Ectodermal cell (in vitro differentiated cells): ENCODE measurements around the gene FADS2.
A peak's percentile ranks its signal among the peaks of the same experiment; 100 is the strongest.

Experiments
- H3K27ac ChIP-seq: 2 replicates; pipeline ENCODE4 v1.7.0; 2013; ENCODE audit warnings: mild to moderate bottlenecking, low read depth, low read length; ENCODE audit not compliant: insufficient read depth, poor library complexity, severe bottlenecking
- H3K27me3 ChIP-seq: 2 replicates; pipeline ENCODE4 v1.7.0; 2013; ENCODE audit warnings: mild to moderate bottlenecking, low read length; ENCODE audit not compliant: insufficient read depth, control insufficient read depth, poor library complexity, severe bottlenecking
- H3K36me3 ChIP-seq: one replicate; pipeline ENCODE4 v1.7.0; 2013; ENCODE audit warnings: low read length; ENCODE audit not compliant: control insufficient read depth, insufficient read depth
- H3K4me1 ChIP-seq: one replicate; pipeline ENCODE4 v1.7.0; 2013; ENCODE audit warnings: low read length; ENCODE audit not compliant: control insufficient read depth, insufficient read depth
- H3K4me3 ChIP-seq: 2 replicates; pipeline ENCODE4 v1.7.0; 2013; ENCODE audit warnings: low read depth, low read length, control low read depth; ENCODE audit not compliant: insufficient read depth
- H3K9me3 ChIP-seq: 2 replicates; pipeline ENCODE4 v1.7.0; 2013; ENCODE audit warnings: mild to moderate bottlenecking, low read length, moderate library complexity; ENCODE audit not compliant: control insufficient read depth
- WGBS, 2 experiments: methylation state at CpG; one replicate each; pipeline ENCODE4 v1.1.7; 2013; ENCODE audit warnings: missing lambda C conversion rate in 2 of 2; 5-methylcytosine and 5-hydroxymethylcytosine counted together

FADS2 gene

DNA sequence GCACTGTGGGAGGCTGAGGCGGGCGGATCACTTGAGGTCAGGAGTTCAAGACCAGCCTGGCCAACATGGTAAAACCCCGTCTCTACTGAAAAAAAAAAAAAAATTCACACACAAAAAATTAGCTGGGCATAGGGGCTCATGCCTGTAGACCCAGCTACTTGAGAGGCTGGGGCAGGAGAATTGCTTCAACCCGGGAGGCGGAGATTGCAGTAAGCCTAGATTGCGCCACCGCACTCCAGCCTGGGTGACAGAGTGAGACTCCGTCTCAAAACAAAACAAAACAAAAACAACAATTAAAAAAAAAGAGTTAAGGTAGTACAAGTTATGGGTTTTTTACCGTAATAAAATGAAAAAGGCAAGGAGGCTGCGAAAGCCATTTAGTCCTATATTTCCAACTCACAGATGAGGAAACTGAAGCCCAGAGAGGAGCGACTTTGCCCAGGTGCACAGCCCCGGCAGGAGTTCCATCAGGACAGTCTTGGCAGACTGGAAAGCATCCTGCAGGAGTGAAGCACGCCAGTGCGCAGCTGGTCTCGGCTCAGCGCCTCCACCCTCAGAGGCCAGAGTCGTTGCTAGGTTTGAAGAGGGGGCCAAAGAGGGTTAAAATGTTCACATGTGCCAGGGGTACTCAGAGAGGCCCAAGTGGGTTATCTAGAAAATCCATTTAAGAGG, 67.1 kb downstream of the FADS2 start:
- Histone ChIP-seq H3K36me3 (no peaks in the 10 kb centered on the region), H3K27ac (no peak overlapping the region), H3K9me3 (no peaks in the 10 kb centered on the region), H3K4me1 (peaks cover 17% of the 10 kb centered on the region), H3K4me3 (no peak overlapping the region), H3K27me3 (peaks cover 26% of the 10 kb centered on the region)
- WGBS, 2 experiments, result 92 to 93% methylated on average over 16 of the region's 17 CpGs

DNA sequence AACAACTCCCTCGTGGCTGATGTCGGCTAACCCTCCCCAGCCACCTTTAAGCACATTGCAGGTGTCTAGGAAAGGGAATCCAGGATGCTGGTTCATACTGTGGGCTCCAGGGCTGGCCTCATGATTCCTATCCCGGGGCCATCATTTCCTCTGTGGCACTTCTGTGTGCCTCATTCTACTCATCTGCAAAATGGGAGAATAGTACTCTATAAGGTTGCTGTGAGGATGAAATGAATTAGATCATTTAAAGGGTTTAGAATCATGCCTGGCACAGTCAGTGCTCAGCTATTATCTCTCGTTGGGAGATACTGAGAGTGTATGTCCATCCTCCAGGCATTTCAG, 67.6 kb downstream of the FADS2 start:
- H3K9me3 ChIP-seq, result no peaks in the 10 kb centered on the region
- H3K4me1 ChIP-seq, result peaks cover 12% of the 10 kb centered on the region
- H3K36me3 ChIP-seq, result no peaks in the 10 kb centered on the region
- WGBS, 2 experiments, result 91 to 94% methylated on average over 4 of the region's 4 CpGs
- peaks cover 21% of the 10 kb centered on the region for H3K27me3 ChIP-seq
- H3K4me3 ChIP-seq, result no peak overlapping the region
- no peak overlapping the region for H3K27ac ChIP-seq

DNA sequence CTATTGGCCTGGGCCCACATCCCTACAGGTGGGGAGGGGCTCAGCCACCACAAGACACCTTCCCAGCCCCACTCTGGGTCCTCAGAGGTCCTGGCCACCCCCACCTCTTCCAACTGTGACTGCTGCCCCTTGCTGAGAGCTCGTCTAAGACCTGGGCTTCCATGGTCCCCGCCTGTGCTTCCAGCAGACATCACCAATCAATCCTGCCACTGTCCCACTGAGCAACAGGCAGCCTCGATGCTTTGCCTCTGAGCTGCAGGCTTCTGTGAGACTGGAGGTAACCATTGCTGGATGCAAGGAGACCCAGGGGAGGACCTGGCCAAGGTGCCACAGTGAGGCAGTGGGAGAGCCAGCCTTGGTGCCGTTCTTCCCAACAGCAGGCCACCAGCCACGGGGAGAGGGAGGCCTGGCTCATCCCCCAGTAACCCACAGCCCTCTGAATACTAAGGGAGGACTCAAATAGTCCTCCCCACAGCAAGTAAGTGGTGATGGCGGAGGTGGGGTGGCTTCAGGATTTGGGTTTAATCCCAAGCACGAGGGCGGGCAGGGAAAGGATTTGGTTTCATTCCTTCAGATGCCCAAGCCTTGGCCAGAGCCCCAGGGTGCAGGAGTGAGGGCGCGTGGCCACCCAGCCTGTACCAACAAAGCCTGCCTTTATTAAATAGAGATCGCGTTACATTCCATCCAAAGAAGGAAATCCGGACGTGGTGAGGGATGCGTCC, 68.7 kb downstream of the FADS2 start:
- Histone ChIP-seq H3K4me1 (peaks cover 8% of the 10 kb centered on the region), H3K27me3 (peaks cover 14% of the 10 kb centered on the region), H3K36me3 (no peaks in the 10 kb centered on the region), H3K9me3 (no peaks in the 10 kb centered on the region), H3K4me3 (no peak overlapping the region), H3K27ac (peak overlapping the region; percentile 13)
- WGBS, 2 experiments, result 85 to 88% methylated on average over 15 of the region's 15 CpGs

DNA sequence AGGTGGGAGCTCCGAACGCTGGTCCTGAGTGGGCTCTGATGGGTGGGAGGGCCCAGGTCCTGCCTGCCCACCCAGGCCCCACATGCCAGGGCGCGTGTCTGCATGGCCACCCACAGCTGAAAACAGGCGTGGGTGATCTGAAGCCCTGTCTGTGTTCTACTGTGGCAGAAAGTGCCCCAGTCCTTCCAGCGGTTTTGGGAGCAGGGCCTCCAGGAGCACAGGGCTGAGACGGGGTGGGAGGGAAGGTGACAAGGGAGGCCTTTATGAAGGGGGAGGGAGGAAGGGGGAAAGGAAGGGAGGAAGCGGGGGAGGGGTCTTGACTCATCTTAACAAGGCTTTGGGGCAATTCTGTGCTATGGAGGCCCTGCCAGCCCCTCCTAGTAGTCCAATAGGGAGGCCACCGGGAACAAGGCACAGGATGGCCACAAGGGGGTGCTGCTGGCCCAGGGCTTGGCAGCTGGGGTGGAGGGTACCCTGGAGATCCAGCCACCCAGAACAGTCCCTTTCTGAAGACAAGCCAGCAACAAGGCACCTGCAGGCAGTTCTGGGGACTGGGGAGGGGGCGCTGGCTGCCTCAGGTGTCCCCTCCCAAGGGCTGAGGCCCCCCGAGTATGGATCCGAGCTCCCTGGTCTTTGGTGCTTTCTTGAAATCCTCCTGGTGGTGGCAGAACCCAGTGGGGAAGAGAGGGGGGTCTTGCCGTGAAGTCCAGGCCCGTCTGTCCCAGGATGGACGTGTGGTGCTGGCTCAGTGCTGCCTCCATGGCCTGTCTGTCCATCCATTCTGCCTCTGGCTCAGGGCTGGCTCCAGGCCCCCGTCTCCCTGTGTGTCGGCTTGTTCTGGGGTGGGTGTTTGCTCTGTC, 69.5 kb downstream of the FADS2 start:
- peak overlapping the region; percentile 13 for H3K27ac ChIP-seq
- H3K36me3 ChIP-seq, result no peaks in the 10 kb centered on the region
- H3K9me3 ChIP-seq, result no peaks in the 10 kb centered on the region
- H3K27me3 ChIP-seq, result peaks cover 6% of the 10 kb centered on the region
- WGBS, 2 experiments, result 64 to 65% methylated on average over 17 of the region's 17 CpGs
- H3K4me1 ChIP-seq, result peaks cover 8% of the 10 kb centered on the region
- no peak overlapping the region for H3K4me3 ChIP-seq

DNA sequence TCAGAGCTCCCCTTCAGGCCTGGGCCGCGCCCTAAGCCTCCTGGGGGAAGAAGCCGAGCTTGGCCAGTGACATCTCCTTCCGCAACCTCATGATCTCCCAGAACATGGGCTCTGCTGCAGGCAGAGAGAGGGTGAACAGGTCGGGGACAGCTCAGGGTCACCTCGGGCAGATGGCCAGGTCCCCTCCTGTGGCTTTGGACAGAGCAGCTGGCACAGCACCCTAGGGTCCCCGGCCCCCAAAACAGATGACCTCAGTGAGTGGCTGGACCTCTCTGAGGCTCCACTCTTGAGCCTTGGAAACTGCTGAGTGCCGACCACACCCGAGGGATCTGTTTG, 70.1 kb downstream of the FADS2 start:
- WGBS, 2 experiments, result 91 to 94% methylated on average over 9 of the region's 9 CpGs
- H3K4me3 ChIP-seq, result no peak overlapping the region
- no peaks in the 10 kb centered on the region for H3K36me3 ChIP-seq
- H3K27me3 ChIP-seq, result peaks cover under 1% of the 10 kb centered on the region
- H3K4me1 ChIP-seq, result peaks cover 8% of the 10 kb centered on the region
- no peaks in the 10 kb centered on the region for H3K9me3 ChIP-seq
- no peak overlapping the region for H3K27ac ChIP-seq

DNA sequence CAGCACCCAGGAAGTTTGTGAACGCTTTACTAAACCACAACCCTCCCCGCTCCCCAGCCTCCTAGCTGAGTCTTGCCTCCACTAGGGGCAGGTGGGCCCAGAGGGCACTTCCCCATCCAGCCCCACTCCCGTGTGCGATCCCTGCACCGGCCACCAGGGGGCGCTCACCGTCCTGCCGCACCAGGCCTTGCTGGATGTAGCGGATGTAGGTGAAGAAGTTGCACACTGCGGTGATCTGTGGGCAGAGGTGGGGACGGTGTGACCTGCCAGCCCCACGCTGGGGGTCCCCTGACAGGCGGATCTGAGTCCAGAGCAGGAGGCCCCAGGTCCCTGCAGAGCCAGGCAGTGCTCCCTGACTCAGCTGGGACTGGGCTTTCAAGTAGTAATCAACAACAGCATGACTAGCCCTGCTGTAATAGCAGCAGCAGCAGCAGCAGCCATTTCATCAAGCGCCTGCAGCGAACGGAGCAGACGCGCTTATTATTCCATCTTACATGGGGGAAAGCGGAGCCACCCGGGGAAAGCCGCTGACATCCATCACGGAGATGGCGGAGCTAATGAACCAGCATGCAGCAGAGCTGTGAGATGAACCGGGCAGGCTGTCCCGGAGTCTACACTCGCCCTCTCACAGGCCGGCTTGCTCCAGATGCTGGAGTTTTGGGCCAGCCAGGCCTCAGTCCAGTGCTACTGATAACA, 71.2 kb downstream of the FADS2 start:
- no peaks in the 10 kb centered on the region for H3K36me3 ChIP-seq
- H3K27me3 ChIP-seq, result no peaks in the 10 kb centered on the region
- H3K27ac ChIP-seq, result no peak overlapping the region
- WGBS, 2 experiments, result 57% methylated on average over 27 of the region's 27 CpGs
- H3K9me3 ChIP-seq, result no peaks in the 10 kb centered on the region
- H3K4me3 ChIP-seq, result no peak overlapping the region
- peaks cover 8% of the 10 kb centered on the region for H3K4me1 ChIP-seq

DNA sequence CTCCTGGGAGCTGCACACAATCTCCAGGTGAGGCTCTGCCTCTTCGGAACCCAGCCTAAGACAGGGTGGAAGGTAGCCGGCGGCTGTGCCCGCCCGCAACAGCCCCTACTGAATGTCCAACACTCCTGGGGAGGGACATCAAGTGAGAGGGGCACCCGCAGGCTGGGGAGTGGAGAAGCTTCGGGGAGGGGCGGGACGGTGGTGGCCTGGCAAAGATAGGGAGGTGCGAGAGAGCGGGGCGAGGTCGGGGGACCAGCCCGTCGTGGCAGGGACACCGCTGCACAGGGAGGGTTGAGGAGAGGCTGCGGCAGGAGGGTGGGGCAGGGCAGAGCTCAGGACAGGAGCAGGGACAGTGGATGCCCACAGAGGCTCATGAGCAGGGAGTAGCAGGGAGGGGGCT, 72.2 kb downstream of the FADS2 start:
- Histone ChIP-seq H3K9me3 (no peaks in the 10 kb centered on the region), H3K4me1 (peaks cover 8% of the 10 kb centered on the region), H3K4me3 (no peak overlapping the region), H3K27ac (no peak overlapping the region), H3K27me3 (no peaks in the 10 kb centered on the region), H3K36me3 (no peaks in the 10 kb centered on the region)
- WGBS, 2 experiments, result 94% methylated on average over 17 of the region's 17 CpGs

DNA sequence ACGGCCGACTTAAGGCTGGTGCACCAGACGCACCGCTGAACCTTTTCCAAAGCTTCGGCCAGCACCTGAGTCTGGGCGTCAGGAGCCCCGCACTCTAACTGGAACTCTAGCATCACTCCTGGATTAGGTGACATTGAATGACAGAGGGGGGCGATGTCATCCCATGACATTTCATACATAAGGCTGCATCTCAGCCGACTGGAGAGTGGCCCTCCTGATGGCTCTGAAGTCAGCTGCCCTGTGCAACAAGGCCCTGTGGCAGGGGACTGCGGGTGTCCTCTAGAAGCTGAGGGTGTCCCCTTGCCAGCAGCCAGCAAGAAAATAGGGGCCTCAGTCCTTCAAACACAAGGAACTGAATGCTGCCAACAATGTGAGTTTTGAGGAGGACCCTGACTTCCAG, 73.3 kb downstream of the FADS2 start:
- Histone ChIP-seq H3K36me3 (no peaks in the 10 kb centered on the region), H3K4me1 (peaks cover 8% of the 10 kb centered on the region), H3K27me3 (no peaks in the 10 kb centered on the region), H3K4me3 (no peak overlapping the region), H3K27ac (no peak overlapping the region), H3K9me3 (no peaks in the 10 kb centered on the region)
- 90 to 92% methylated on average over 10 of the region's 10 CpGs for WGBS, 2 experiments

DNA sequence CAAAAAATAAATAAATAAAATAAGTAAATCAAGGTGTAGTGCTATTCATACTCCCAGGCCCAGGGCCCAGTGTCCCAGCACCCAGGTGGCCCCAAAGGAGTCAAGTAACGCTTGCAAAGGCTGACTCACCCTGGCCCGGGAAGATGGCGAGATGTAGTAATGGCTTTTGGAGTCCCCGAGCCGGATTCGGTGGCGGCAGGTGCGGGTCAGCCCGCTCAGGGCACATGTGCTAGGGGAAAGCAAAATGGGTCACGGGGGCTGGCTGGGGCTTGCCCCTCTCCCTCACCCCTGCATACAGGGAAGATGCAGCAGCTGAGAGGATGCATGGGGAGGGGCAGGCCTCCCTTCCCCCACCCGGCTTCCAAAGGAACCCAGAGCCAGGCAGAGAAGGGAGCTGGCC, 74.2 kb downstream of the FADS2 start:
- H3K27ac ChIP-seq, result no peak overlapping the region
- 87 to 88% methylated on average over 11 of the region's 11 CpGs for WGBS, 2 experiments
- no peaks in the 10 kb centered on the region for H3K9me3 ChIP-seq
- H3K4me1 ChIP-seq, result peaks cover 1% of the 10 kb centered on the region
- no peaks in the 10 kb centered on the region for H3K36me3 ChIP-seq
- H3K27me3 ChIP-seq, result no peaks in the 10 kb centered on the region
- no peak overlapping the region for H3K4me3 ChIP-seq

DNA sequence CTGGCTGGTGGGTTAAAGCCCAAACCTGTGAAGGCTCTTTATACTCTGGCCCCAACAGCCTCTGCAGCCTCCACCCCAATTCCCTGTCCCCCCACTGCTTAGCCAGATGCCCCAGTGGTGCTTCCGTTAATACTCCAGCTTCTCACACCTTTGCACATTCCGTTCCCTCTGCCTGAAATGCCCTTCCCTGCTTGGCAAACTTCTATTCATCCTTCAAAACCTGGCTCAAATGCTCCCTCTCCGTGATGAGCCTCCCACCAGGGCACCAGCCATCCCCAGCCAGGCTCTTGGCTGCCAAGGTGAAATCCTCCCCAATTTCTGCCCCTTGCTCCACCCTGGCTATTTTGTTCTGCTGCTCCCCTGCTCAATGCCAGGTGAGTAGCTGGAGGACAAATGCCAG, 75.7 kb downstream of the FADS2 start:
- Histone ChIP-seq H3K36me3 (no peaks in the 10 kb centered on the region), H3K27me3 (no peaks in the 10 kb centered on the region), H3K27ac (no peak overlapping the region), H3K9me3 (no peaks in the 10 kb centered on the region), H3K4me3 (no peak overlapping the region), H3K4me1 (peaks cover 4% of the 10 kb centered on the region)
- 90 to 93% methylated on average over 3 of the region's 3 CpGs for WGBS, 2 experiments
